ENCODE data around the gene GLT8D2. TPM values are rescaled to one million over a fixed set of nuclear protein-coding genes. Genes with fewer than 3 reads are reported as not detected.

The GLT8D2 gene
- total and polyA plus RNA-seq, 2 experiments from 2014 or later: 4.2 to 8.5 TPM

DNA sequence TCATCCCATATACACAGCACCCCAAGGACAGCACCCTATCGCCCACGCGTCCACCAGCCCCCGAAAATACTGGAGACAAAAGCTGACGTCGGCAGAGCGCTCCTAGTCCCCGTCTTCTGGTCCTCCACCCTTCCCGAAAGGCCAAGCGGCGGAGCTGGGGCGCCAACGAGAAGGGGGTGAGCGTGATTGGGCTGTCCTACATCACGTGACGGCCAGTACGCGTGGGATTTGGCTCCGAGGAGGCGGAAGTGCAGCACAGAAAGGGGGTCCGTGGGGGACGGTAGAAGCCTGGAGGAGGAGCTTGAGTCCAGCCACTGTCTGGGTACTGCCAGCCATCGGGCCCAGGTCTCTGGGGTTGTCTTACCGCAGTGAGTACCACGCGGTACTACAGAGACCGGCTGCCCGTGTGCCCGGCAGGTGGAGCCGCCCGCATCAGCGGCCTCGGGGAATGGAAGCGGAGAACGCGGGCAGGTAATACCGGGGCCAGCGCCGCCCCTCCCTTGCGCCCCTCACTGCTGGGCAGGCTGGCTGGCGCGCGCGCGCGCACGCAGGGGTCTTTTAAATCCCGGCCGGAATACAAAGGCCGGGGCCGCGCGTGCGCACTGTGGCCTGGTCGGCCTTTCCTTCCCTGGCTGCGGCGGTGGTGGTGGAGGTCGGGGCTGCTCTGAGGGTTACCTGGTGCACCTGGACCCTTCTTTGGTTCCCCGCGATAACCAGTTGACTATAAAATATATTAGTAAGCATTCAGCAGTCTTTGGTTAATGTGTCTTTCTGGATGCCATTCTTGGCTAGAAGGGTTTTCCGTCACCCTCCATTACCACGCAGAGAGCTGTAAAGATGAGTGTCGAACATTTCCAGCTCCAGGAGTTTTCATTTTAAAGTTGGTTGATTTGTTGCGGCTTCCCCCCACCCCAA is 84.1 kb downstream of the GLT8D2 start, which contains the start of gene TDG:
Gene TDG (plus strand): TSS at position 283 of the 915 bp plus-strand sequence. CDS start 166 bp downstream, at position 449.
- peak within 1 kb of the TSS; percentile 99 for H3K27ac Mint-ChIP-seq
- ATAC-seq (peak; percentile 95), DNase-seq (ENCODE audit: low spot score) (peak; percentile 99)
- Histone ChIP-seq H3K79me2 (replicated peaks; ENCODE audit: insufficient read depth) (peaks cover 73% of the 10 kb centered on the region), H3K4me1 (ENCODE audit: insufficient read depth) (peaks cover 7% of the 10 kb centered on the region; the same call in 1 of the 2 replicates), H3K4me2 (peak within 1 kb of the TSS; percentile 94), H3K9me2 (ENCODE audit: insufficient read depth) (no peaks in the 10 kb centered on the region), H3K27ac (ENCODE audit: low read depth) (peak within 1 kb of the TSS; percentile 91), H4K20me1 (replicated peaks; ENCODE audit: insufficient read depth) (peaks cover 30% of the 10 kb centered on the region), H3K36me3 (ENCODE audit: insufficient read depth) (no peaks in the 10 kb centered on the region), H3F3A (replicated peaks; ENCODE audit: low read depth) (peaks cover 4% of the 10 kb centered on the region; the same call in 1 of the 2 replicates), H2AFZ (peak within 1 kb of the TSS; percentile 57; the same call in 1 of the 2 replicates), H3K4me3 (peak within 1 kb of the TSS; percentile 95), H3K27me3 (ENCODE audit: insufficient read depth) (no peaks in the 10 kb centered on the region)
- H3K27me3 Mint-ChIP-seq (ENCODE audit: insufficient read depth, low read depth, poor library complexity): peaks cover 10% of the 10 kb centered on the region
- peaks cover 20% of the 10 kb centered on the region for H3K4me1 Mint-ChIP-seq
- no peak for TF ChIP-seq NANOG (IDR thresholded peaks at IDR 0.05; ENCODE audit: borderline replicate concordance)
- TF ChIP-seq, protein P1, sequence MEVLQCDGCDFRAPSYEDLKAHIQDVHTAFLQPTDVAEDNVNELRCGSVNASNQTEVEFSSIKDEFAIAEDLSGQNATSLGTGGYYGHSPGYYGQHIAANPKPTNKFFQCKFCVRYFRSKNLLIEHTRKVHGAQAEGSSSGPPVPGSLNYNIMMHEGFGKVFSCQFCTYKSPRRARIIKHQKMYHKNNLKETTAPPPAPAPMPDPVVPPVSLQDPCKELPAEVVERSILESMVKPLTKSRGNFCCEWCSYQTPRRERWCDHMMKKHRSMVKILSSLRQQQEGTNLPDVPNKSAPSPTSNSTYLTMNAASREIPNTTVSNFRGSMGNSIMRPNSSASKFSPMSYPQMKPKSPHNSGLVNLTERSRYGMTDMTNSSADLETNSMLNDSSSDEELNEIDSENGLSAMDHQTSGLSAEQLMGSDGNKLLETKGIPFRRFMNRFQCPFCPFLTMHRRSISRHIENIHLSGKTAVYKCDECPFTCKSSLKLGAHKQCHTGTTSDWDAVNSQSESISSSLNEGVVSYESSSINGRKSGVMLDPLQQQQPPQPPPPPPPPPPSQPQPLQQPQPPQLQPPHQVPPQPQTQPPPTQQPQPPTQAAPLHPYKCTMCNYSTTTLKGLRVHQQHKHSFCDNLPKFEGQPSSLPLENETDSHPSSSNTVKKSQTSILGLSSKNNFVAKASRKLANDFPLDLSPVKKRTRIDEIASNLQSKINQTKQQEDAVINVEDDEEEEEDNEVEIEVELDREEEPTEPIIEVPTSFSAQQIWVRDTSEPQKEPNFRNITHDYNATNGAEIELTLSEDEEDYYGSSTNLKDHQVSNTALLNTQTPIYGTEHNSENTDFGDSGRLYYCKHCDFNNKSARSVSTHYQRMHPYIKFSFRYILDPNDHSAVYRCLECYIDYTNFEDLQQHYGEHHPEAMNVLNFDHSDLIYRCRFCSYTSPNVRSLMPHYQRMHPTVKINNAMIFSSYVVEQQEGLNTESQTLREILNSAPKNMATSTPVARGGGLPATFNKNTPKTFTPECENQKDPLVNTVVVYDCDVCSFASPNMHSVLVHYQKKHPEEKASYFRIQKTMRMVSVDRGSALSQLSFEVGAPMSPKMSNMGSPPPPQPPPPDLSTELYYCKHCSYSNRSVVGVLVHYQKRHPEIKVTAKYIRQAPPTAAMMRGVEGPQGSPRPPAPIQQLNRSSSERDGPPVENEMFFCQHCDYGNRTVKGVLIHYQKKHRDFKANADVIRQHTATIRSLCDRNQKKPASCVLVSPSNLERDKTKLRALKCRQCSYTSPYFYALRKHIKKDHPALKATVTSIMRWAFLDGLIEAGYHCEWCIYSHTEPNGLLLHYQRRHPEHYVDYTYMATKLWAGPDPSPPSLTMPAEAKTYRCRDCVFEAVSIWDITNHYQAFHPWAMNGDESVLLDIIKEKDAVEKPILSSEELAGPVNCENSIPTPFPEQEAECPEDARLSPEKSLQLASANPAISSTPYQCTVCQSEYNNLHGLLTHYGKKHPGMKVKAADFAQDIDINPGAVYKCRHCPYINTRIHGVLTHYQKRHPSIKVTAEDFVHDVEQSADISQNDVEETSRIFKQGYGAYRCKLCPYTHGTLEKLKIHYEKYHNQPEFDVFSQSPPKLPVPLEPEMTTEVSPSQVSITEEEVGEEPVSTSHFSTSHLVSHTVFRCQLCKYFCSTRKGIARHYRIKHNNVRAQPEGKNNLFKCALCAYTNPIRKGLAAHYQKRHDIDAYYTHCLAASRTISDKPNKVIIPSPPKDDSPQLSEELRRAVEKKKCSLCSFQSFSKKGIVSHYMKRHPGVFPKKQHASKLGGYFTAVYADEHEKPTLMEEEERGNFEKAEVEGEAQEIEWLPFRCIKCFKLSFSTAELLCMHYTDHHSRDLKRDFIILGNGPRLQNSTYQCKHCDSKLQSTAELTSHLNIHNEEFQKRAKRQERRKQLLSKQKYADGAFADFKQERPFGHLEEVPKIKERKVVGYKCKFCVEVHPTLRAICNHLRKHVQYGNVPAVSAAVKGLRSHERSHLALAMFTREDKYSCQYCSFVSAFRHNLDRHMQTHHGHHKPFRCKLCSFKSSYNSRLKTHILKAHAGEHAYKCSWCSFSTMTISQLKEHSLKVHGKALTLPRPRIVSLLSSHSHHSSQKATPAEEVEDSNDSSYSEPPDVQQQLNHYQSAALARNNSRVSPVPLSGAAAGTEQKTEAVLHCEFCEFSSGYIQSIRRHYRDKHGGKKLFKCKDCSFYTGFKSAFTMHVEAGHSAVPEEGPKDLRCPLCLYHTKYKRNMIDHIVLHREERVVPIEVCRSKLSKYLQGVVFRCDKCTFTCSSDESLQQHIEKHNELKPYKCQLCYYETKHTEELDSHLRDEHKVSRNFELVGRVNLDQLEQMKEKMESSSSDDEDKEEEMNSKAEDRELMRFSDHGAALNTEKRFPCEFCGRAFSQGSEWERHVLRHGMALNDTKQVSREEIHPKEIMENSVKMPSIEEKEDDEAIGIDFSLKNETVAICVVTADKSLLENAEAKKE (CRISPR knock-in tag; IDR thresholded peaks at IDR 0.05): no peak
- TF ChIP-seq, protein P2, sequence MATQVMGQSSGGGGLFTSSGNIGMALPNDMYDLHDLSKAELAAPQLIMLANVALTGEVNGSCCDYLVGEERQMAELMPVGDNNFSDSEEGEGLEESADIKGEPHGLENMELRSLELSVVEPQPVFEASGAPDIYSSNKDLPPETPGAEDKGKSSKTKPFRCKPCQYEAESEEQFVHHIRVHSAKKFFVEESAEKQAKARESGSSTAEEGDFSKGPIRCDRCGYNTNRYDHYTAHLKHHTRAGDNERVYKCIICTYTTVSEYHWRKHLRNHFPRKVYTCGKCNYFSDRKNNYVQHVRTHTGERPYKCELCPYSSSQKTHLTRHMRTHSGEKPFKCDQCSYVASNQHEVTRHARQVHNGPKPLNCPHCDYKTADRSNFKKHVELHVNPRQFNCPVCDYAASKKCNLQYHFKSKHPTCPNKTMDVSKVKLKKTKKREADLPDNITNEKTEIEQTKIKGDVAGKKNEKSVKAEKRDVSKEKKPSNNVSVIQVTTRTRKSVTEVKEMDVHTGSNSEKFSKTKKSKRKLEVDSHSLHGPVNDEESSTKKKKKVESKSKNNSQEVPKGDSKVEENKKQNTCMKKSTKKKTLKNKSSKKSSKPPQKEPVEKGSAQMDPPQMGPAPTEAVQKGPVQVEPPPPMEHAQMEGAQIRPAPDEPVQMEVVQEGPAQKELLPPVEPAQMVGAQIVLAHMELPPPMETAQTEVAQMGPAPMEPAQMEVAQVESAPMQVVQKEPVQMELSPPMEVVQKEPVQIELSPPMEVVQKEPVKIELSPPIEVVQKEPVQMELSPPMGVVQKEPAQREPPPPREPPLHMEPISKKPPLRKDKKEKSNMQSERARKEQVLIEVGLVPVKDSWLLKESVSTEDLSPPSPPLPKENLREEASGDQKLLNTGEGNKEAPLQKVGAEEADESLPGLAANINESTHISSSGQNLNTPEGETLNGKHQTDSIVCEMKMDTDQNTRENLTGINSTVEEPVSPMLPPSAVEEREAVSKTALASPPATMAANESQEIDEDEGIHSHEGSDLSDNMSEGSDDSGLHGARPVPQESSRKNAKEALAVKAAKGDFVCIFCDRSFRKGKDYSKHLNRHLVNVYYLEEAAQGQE (IDR thresholded peaks at IDR 0.05; ENCODE audit: unreplicated experiment): no peak
- TF ChIP-seq, protein P3, sequence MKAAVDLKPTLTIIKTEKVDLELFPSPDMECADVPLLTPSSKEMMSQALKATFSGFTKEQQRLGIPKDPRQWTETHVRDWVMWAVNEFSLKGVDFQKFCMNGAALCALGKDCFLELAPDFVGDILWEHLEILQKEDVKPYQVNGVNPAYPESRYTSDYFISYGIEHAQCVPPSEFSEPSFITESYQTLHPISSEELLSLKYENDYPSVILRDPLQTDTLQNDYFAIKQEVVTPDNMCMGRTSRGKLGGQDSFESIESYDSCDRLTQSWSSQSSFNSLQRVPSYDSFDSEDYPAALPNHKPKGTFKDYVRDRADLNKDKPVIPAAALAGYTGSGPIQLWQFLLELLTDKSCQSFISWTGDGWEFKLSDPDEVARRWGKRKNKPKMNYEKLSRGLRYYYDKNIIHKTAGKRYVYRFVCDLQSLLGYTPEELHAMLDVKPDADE (IDR thresholded peaks at IDR 0.05): peak; percentile 84
- TF ChIP-seq EZH2phosphoT487 (IDR thresholded peaks at IDR 0.05; ENCODE audit: unreplicated experiment): no peak
- TF ChIP-seq EZH2 (IDR thresholded peaks at IDR 0.05; ENCODE audit: low read depth, unreplicated experiment): no peak
- TF ChIP-seq ZNF114 (CRISPR knock-in tag; IDR thresholded peaks at IDR 0.05): no peak
- TF ChIP-seq STAT1 (IDR thresholded peaks at IDR 0.05; ENCODE audit: unreplicated experiment): no peak
- no peak for TF ChIP-seq JUNB (IDR thresholded peaks at IDR 0.05; ENCODE audit: unreplicated experiment)
- TF ChIP-seq ZNF331 (CRISPR knock-in tag; IDR thresholded peaks at IDR 0.05; ENCODE audit: low read depth): no peak
- peak; percentile 89 for TF ChIP-seq POLR2AphosphoS5 (IDR thresholded peaks at IDR 0.05; ENCODE audit: low read depth)
- TF ChIP-seq, protein P4, sequence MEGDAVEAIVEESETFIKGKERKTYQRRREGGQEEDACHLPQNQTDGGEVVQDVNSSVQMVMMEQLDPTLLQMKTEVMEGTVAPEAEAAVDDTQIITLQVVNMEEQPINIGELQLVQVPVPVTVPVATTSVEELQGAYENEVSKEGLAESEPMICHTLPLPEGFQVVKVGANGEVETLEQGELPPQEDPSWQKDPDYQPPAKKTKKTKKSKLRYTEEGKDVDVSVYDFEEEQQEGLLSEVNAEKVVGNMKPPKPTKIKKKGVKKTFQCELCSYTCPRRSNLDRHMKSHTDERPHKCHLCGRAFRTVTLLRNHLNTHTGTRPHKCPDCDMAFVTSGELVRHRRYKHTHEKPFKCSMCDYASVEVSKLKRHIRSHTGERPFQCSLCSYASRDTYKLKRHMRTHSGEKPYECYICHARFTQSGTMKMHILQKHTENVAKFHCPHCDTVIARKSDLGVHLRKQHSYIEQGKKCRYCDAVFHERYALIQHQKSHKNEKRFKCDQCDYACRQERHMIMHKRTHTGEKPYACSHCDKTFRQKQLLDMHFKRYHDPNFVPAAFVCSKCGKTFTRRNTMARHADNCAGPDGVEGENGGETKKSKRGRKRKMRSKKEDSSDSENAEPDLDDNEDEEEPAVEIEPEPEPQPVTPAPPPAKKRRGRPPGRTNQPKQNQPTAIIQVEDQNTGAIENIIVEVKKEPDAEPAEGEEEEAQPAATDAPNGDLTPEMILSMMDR (conservative IDR thresholded peaks at IDR 0.05; ENCODE audit: low read depth in 2 of 2): no peak
- peak; percentile 77 for TF ChIP-seq CREB1 (CRISPR knock-in tag; IDR thresholded peaks at IDR 0.05; ENCODE audit: low read depth)
- H3K36me3 Mint-ChIP-seq (ENCODE audit: low read depth): peaks cover 30% of the 10 kb centered on the region
- H3K9me3 Mint-ChIP-seq: no peaks in the 10 kb centered on the region
- H3K4me3 Mint-ChIP-seq: peak within 1 kb of the TSS; percentile 100
